ENCODE measurements around the gene MKRN2OS. TPM values are rescaled to one million over a fixed set of nuclear protein-coding genes. Genes with fewer than 3 reads are reported as not detected.

Gene MKRN2OS
- total and polyA plus RNA-seq, 10 of the 15 experiments (the other 5 are each of a cell fraction or from before 2014, with no cell fraction given): 0.20 to 1.0 (median 0.40) TPM; not detected in 4

- BruUV-seq (replicated peaks): no TSS peak
- ChIA-PET RAD21 (ENCODE audit: unreplicated experiment) (no interaction called here), CTCF (interaction anchor here (2.7 kb wide), 1 partner anchor 9 kb away, joined by 6 read pairs; no protein-coding TSS in a partner anchor), SMC1A (ENCODE audit: uncharacterized antibody, unreplicated experiment) (no interaction called here), POLR2A (interaction anchor here (0.7 kb wide), 1 partner anchor 50 kb away, joined by 6 read pairs; no protein-coding TSS in a partner anchor)
- Histone ChIP-seq H3K4me2 (ENCODE audit: control insufficient read depth, insufficient read depth) (no peak overlapping the region), H3K9ac (ENCODE audit: control insufficient read depth, insufficient read depth, low read length) (no peak overlapping the region), H3K27ac (ENCODE audit: control insufficient read depth, insufficient read depth) (no peak overlapping the region), H3K9me3 (replicated peaks; ENCODE audit: control insufficient read depth, insufficient read depth, low read length) (no peaks in the 10 kb centered on the region), H3K4me1 (ENCODE audit: control insufficient read depth, insufficient read depth, low read length) (no peaks in the 10 kb centered on the region), H3K79me2 (ENCODE audit: control insufficient read depth, insufficient read depth, low read length) (no peaks in the 10 kb centered on the region), H4K20me1 (ENCODE audit: control insufficient read depth, insufficient read depth) (no peaks in the 10 kb centered on the region), H2AFZ (ENCODE audit: control insufficient read depth, low read depth, low read length) (no peak overlapping the region), H3K27me3 (replicated peaks in 1 of 2; ENCODE audit: control insufficient read depth in 2 of 2, insufficient read depth in 2 of 2, low read length in 1 of 2) (no peaks in the 10 kb centered on the region), H3K4me3 (no peak overlapping the region), H3K36me3 (ENCODE audit: control insufficient read depth in 2 of 2, insufficient read depth in 2 of 2, low read length in 1 of 2) (peaks cover 25 to 35% of the 10 kb centered on the region in 2 experiments)
- 78% methylated on average over 4 of the region's 4 CpGs for WGBS (ENCODE audit: insufficient coverage, insufficient replicate concordance, low lambda C conversion rate, missing lambda C conversion rate)
- DNase-seq (ENCODE audit: low read depth, low spot score) (no peak), ATAC-seq (no peak), FAIRE-seq (no peak)
- TF ChIP-seq ESRRA (IDR thresholded peaks at IDR 0.05; ENCODE audit: low read length) (no peak), TCF3 (IDR thresholded peaks at IDR 0.05; ENCODE audit: borderline replicate concordance, insufficient read depth, low read depth, low read length) (no peak), NR2C2 (IDR thresholded peaks at IDR 0.05; ENCODE audit: borderline replicate concordance, control insufficient read depth, insufficient read length, low read depth) (no peak)
- intact Hi-C loops (cut with micrococcal nuclease; ENCODE audit: unreplicated experiment) (no loop called here), in situ Hi-C loops (cut with MboI) (no loop called here)
Measured at GRCh38 chr3:12591997-12592715, 46.9 kb upstream of the MKRN2OS start.

GRCh38 chr3:12591456-12591855 lies 46.2 kb upstream of the MKRN2OS start:
- H3K36me3 ChIP-seq (ENCODE audit: control insufficient read depth in 2 of 2, insufficient read depth in 2 of 2, low read length in 1 of 2): peaks cover 25 to 38% of the 10 kb centered on the region in 2 experiments
- 56% methylated on average over 6 of the region's 6 CpGs for WGBS (ENCODE audit: insufficient coverage, insufficient replicate concordance, low lambda C conversion rate, missing lambda C conversion rate)
- BruUV-seq (replicated peaks): no TSS peak
- H3K4me1 ChIP-seq (ENCODE audit: control insufficient read depth, insufficient read depth, low read length): peaks cover 2% of the 10 kb centered on the region; the same call in 1 of the 2 replicates
- H2AFZ ChIP-seq (ENCODE audit: control insufficient read depth, low read depth, low read length): no peak overlapping the region
- in situ Hi-C loops (cut with MboI): no loop called here
- SMC1A ChIA-PET (ENCODE audit: uncharacterized antibody, unreplicated experiment): no interaction called here
- no peak overlapping the region for H3K27ac ChIP-seq (ENCODE audit: control insufficient read depth, insufficient read depth)
- intact Hi-C loops (cut with micrococcal nuclease; ENCODE audit: unreplicated experiment): no loop called here
- CTCF ChIA-PET: interaction anchor here (1.0 kb wide), 1 partner anchor 14 kb away, joined by 3 read pairs; no protein-coding TSS in a partner anchor
- H3K79me2 ChIP-seq (ENCODE audit: control insufficient read depth, insufficient read depth, low read length): no peaks in the 10 kb centered on the region
- no peaks in the 10 kb centered on the region for H3K9me3 ChIP-seq (replicated peaks; ENCODE audit: control insufficient read depth, insufficient read depth, low read length)
- RAD21 ChIA-PET (ENCODE audit: unreplicated experiment): no interaction called here
- H3K27me3 ChIP-seq (replicated peaks in 1 of 2; ENCODE audit: control insufficient read depth in 2 of 2, insufficient read depth in 2 of 2, low read length in 1 of 2): no peaks in the 10 kb centered on the region
- H3K9ac ChIP-seq (ENCODE audit: control insufficient read depth, insufficient read depth, low read length): no peak overlapping the region
- ATAC-seq (no peak), FAIRE-seq (no peak), DNase-seq (ENCODE audit: low read depth, low spot score) (no peak)
- no peak for TF ChIP-seq POLR2AphosphoS5 (IDR thresholded peaks at IDR 0.05; ENCODE audit: low read length)
- TF ChIP-seq RCOR1 (conservative IDR thresholded peaks at IDR 0.05; ENCODE audit: low read depth, low read length): no peak
- TF ChIP-seq ZNF24 (IDR thresholded peaks at IDR 0.05): no peak
- TF ChIP-seq, protein P1, sequence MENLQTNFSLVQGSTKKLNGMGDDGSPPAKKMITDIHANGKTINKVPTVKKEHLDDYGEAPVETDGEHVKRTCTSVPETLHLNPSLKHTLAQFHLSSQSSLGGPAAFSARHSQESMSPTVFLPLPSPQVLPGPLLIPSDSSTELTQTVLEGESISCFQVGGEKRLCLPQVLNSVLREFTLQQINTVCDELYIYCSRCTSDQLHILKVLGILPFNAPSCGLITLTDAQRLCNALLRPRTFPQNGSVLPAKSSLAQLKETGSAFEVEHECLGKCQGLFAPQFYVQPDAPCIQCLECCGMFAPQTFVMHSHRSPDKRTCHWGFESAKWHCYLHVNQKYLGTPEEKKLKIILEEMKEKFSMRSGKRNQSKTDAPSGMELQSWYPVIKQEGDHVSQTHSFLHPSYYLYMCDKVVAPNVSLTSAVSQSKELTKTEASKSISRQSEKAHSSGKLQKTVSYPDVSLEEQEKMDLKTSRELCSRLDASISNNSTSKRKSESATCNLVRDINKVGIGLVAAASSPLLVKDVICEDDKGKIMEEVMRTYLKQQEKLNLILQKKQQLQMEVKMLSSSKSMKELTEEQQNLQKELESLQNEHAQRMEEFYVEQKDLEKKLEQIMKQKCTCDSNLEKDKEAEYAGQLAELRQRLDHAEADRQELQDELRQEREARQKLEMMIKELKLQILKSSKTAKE (IDR thresholded peaks at IDR 0.05; ENCODE audit: low read depth, poor library complexity, severe bottlenecking): no peak
- no peak for TF ChIP-seq ESRRA (IDR thresholded peaks at IDR 0.05; ENCODE audit: low read length)
- no peak for TF ChIP-seq ZNF217 (IDR thresholded peaks at IDR 0.05)
- TF ChIP-seq CBX5 (IDR thresholded peaks at IDR 0.05; ENCODE audit: low read depth): no peak
- TF ChIP-seq BMI1 (IDR thresholded peaks at IDR 0.05; ENCODE audit: borderline replicate concordance): no peak
- no peak for TF ChIP-seq FOS (IDR thresholded peaks at IDR 0.05; ENCODE audit: borderline replicate concordance, extremely low read depth, insufficient read length)
- no peaks in the 10 kb centered on the region for H4K20me1 ChIP-seq (ENCODE audit: control insufficient read depth, insufficient read depth)
- no peak overlapping the region for H3K4me2 ChIP-seq (ENCODE audit: control insufficient read depth, insufficient read depth)
- POLR2A ChIA-PET: no interaction called here
- H3K4me3 ChIP-seq: no peak overlapping the region
